Measurements from ENCODE around the gene JDP2. TPM values are rescaled to one million over a fixed set of nuclear protein-coding genes. Genes with fewer than 3 reads are reported as not detected.

The JDP2 gene
- total RNA-seq, 1 donor from 2014 or later = 72.2 TPM

DNA sequence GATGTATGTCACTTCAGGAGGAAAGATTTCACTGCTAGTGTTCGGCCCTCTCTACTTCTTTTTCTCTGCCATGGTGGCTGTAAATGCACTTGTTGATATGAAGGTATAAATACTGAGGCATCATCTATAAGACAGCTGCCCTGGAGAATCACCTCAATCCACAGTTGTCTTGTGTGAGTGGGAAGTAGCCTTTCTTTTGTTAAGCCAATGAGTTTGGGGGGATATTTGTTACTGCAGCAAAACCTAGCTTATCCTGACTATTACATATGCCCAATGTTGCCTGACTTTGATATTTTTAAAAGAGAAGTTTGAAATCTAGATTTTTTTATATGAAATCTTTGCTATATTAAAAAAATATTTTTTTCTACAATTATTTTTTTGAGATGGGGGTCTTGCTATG is 3.3 kb upstream of the JDP2 start:
- Mint-ChIP-seq H3K27ac (ENCODE audit: unreplicated experiment) (no peak overlapping the region), H3K4me3 (ENCODE audit: unreplicated experiment) (no peak overlapping the region), H3K9me3 (ENCODE audit: low read depth) (peaks cover 3% of the 10 kb centered on the region), H3K4me1 (ENCODE audit: low read depth) (peaks cover 8% of the 10 kb centered on the region), H3K27me3 (ENCODE audit: low read depth) (no peaks in the 10 kb centered on the region), H3K36me3 (ENCODE audit: low read depth) (no peaks in the 10 kb centered on the region)
- no peak for DNase-seq (ENCODE audit: low spot score)
- TF ChIP-seq, protein P1, sequence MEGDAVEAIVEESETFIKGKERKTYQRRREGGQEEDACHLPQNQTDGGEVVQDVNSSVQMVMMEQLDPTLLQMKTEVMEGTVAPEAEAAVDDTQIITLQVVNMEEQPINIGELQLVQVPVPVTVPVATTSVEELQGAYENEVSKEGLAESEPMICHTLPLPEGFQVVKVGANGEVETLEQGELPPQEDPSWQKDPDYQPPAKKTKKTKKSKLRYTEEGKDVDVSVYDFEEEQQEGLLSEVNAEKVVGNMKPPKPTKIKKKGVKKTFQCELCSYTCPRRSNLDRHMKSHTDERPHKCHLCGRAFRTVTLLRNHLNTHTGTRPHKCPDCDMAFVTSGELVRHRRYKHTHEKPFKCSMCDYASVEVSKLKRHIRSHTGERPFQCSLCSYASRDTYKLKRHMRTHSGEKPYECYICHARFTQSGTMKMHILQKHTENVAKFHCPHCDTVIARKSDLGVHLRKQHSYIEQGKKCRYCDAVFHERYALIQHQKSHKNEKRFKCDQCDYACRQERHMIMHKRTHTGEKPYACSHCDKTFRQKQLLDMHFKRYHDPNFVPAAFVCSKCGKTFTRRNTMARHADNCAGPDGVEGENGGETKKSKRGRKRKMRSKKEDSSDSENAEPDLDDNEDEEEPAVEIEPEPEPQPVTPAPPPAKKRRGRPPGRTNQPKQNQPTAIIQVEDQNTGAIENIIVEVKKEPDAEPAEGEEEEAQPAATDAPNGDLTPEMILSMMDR (IDR thresholded peaks at IDR 0.05) = no peak

DNA sequence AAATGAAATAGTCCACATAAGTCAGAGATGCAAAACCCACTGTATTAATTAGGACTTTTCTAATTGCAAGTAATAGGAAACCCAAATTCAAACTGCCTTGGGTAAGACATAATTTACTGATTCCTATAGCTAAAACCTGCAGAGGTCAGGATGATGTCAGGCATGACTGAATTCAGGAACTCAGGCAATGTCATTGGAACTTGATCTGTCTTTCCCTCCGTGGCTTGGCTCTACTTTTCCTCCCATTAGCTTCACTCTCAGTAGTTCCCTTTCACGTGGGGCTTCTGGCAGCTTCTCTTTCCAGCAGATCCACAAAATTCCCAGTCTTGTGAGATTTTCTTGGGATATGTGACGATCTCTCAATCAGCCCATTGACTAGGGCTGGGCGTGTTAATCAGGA is 2.4 kb upstream of the JDP2 start:
- Mint-ChIP-seq H3K36me3 (ENCODE audit: low read depth) (no peaks in the 10 kb centered on the region), H3K9me3 (ENCODE audit: low read depth) (peaks cover 3% of the 10 kb centered on the region), H3K4me1 (ENCODE audit: low read depth) (peaks cover 17% of the 10 kb centered on the region), H3K4me3 (ENCODE audit: unreplicated experiment) (no peak overlapping the region), H3K27me3 (ENCODE audit: low read depth) (no peaks in the 10 kb centered on the region), H3K27ac (ENCODE audit: unreplicated experiment) (no peak overlapping the region)
- DNase-seq (ENCODE audit: low spot score) = no peak
- TF ChIP-seq, protein P1 (IDR thresholded peaks at IDR 0.05) = no peak

DNA sequence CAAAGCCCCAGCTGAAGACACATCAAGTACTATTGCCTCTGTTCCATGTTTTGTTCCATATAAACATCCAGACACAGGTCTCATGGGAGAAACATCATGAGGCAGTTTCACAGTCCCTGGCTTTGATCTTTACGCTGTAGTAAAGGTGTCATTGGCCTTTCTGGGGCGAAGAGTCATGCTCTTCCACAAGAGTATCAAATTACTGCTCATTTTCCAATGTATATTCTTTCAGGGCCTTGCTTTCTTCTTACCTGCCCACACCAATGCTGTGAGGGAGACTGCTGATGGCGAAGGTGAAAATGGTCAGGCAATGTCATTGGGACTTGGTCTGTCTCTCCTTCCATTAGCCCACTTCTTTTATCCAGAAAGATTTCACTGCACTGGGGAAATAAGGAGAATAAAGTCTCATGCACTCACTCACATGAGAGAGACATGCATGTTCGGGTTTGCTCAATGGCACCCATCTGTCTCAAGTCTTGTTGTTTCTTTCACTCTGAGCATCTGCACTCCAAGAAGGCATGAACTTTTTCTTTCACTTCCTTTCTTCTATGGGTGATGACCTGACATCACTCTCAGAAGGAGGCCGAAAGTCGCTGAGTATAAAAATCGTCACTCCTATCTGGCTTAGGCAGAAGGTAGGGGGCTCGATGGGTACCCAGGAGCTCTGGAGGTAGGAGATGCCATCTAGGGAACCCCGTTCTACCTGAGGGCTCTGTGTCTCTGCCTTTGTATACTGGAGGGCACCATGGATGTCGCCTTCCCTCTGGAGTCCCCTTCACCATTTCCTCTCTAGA is 1.3 kb upstream of the JDP2 start:
- Mint-ChIP-seq H3K27me3 (ENCODE audit: low read depth) (no peaks in the 10 kb centered on the region), H3K4me3 (ENCODE audit: unreplicated experiment) (peak overlapping the region; percentile 28), H3K36me3 (ENCODE audit: low read depth) (peaks cover 2% of the 10 kb centered on the region), H3K27ac (ENCODE audit: unreplicated experiment) (no peak overlapping the region), H3K4me1 (ENCODE audit: low read depth) (peaks cover 28% of the 10 kb centered on the region), H3K9me3 (ENCODE audit: low read depth) (peaks cover 3% of the 10 kb centered on the region)
- TF ChIP-seq, protein P1 (IDR thresholded peaks at IDR 0.05) = no peak
- DNase-seq (ENCODE audit: low spot score) = no peak

DNA sequence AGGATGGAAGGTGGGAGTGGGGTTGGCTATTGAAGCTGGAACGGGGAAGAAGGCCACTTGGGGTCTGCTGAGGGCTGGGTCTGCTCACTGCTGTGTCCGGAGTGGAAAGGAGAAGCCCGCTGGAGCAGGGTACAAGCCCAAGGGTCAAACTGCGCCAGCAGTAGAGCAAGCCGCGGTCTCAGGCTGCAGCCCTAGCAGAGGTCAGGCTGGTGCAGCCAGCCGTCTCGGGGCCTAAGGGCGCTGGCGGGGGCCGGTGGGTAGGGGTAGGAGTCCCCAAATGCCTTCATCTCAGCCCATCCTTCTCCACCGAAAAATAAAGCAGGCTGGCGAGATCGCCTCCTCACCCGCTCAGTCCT is 718 bp upstream of the JDP2 start:
- H3K4me3 Mint-ChIP-seq (ENCODE audit: unreplicated experiment) = peak overlapping the region; percentile 65
- DNase-seq (ENCODE audit: low spot score) = no peak
- peak overlapping the region; percentile 49 for H3K27ac Mint-ChIP-seq (ENCODE audit: unreplicated experiment)
- peaks cover 3% of the 10 kb centered on the region for H3K9me3 Mint-ChIP-seq (ENCODE audit: low read depth)
- H3K36me3 Mint-ChIP-seq (ENCODE audit: low read depth) = peaks cover 3% of the 10 kb centered on the region
- peaks cover 31% of the 10 kb centered on the region for H3K4me1 Mint-ChIP-seq (ENCODE audit: low read depth)
- H3K27me3 Mint-ChIP-seq (ENCODE audit: low read depth) = no peaks in the 10 kb centered on the region
- TF ChIP-seq, protein P1 (IDR thresholded peaks at IDR 0.05) = no peak

DNA sequence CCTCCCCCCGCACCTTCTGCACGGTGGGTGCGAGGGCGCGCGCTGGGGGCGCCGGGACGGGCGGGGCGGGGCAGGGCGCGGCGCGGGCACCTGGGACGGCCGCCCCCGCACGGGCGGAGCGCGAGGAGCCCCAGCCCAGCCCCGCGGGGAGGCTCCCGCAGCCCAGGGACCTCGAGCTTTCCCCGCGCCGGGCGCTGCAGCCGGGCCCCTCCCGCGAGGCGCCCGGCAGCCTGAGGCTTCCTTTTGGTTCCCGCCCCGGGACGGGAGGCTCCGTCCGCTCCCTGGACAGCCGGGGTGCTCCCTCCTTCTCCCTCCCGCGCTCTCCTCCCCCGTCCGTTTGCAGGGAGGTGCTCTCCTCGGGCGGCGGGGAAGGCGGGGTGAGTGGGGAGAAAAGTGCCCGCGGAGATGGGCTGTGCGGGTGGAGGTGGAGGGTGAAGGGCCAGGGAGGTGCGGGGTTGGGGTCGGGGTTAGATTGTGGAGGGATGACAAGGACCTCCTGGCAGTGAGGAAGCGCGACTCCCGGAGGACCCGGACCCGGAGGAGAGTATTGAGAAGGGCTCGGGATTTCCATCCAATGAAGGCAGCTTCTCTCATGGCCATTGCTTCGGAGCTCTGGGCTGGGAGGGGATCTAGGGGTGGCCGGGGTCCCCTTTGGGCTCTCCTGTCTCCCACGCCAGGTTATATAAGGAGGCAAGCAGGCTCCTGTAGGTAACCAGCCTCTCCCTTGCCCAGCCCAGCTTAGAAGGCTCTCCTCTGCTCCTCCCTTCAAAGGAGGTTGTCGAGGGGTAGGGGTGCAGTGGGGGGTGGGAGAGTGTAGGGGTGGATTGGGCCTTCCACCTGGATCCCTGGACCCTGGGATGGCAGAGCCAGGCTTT is 645 bp downstream of the JDP2 start:
- TF ChIP-seq, protein P1 (IDR thresholded peaks at IDR 0.05) = no peak
- Mint-ChIP-seq H3K4me1 (ENCODE audit: low read depth) (peaks cover 39% of the 10 kb centered on the region), H3K36me3 (ENCODE audit: low read depth) (peaks cover 11% of the 10 kb centered on the region), H3K4me3 (ENCODE audit: unreplicated experiment) (peak overlapping the region; percentile 83), H3K27ac (ENCODE audit: unreplicated experiment) (peak overlapping the region; percentile 74), H3K27me3 (ENCODE audit: low read depth) (no peaks in the 10 kb centered on the region), H3K9me3 (ENCODE audit: low read depth) (peaks cover 3% of the 10 kb centered on the region)
- DNase-seq (ENCODE audit: low spot score) = no peak
